HCT116 (cell line): Measurements from ENCODE around the gene TACC3. TPM values are rescaled to one million over a fixed set of nuclear protein-coding genes. Genes with fewer than 3 reads are reported as not detected.

Experiments
- ATAC-seq: fragments of 200-7000 bp; cut with Tn5 transposase; 2 replicates; pipeline ENCODE4 v1.9.1; 2020; ENCODE audit warnings: mild to moderate bottlenecking, moderate library complexity
- BruUV-seq: library from RNA; stranded (reverse); fragments of 400-500 nt; replicated peaks from 2 replicates; lab custom pipeline; 2021; lab: Mats Ljungman, UMichigan
- CTCF ChIA-PET: fragments of 300-600 bp; sonication (Branson Sonifier 250); formaldehyde crosslinking; loops from one replicate; lab custom pipeline; 2021; ENCODE audit warnings: antibody characterized with exemption; lab: Charles Lee
- POLR2A ChIA-PET: fragments of 300-600, 350-600 bp; sonication (Branson Sonifier 250); formaldehyde crosslinking; loops from one replicate; lab custom pipeline; 2021; ENCODE audit warnings: antibody characterized with exemption; lab: Charles Lee
- RAD21 ChIA-PET, 2 experiments: fragments of 300-600 bp; sonication (Branson Sonifier 250); formaldehyde crosslinking; loops; one replicate each; lab custom pipeline; 2023; ENCODE audit warnings: low total read pairs in 2 of 2; ENCODE audit not compliant: uncharacterized antibody in 2 of 2, unreplicated experiment in 2 of 2, low non-redundant PET in 1 of 2; lab: Charles Lee
- DNase-seq: peaks from one replicate; pipeline ENCODE4 v3.0.0-alpha.2; 2010; ENCODE audit warnings: low read depth, low spot score
- H2AFZ ChIP-seq: fragments of 200-600 bp; shearing (Covaris generic), sonication (generic); 2 replicates; pipeline ENCODE4 v1.6.1; 2017; ENCODE audit warnings: low read depth, mixed run types, mixed read lengths, antibody characterized with exemption, low read length; ENCODE audit not compliant: poor library complexity, severe bottlenecking
- H3K27ac ChIP-seq: 2 replicates; pipeline ENCODE4 v1.5.1; 2012; ENCODE audit warnings: low read depth, low read length
- H3K27me3 ChIP-seq: fragments of 200-600 bp; sonication (generic); 2 replicates; pipeline ENCODE4 v1.6.1; 2016; ENCODE audit warnings: mixed run types, low read length, mixed read lengths; ENCODE audit not compliant: insufficient read depth
- H3K36me3 ChIP-seq, 2 experiments: fragments of 200-500 bp in 1 of 2; fragments of 200-600 bp in 1 of 2; sonication (Bioruptor generic) in 1 of 2; sonication (generic) in 1 of 2; 2 replicates each; pipeline versions ENCODE4 v1.5.1 to v1.6.1; 2014 to 2016; ENCODE audit warnings: low read length in 2 of 2, inconsistent platforms in 1 of 2, mixed read lengths in 1 of 2, mixed run types in 1 of 2; ENCODE audit not compliant: insufficient read depth in 2 of 2, control insufficient read depth in 1 of 2
- H3K4me1 ChIP-seq, 2 experiments: fragments of 200-600 bp in 1 of 2; sonication (generic) in 1 of 2; 2 replicates each; pipeline versions ENCODE4 v1.5.1 to v1.6.1; 2012 to 2017; ENCODE audit warnings: low read length in 2 of 2, inconsistent platforms in 1 of 2, mild to moderate bottlenecking in 1 of 2, mixed read lengths in 1 of 2, mixed run types in 1 of 2, moderate library complexity in 1 of 2; ENCODE audit not compliant: insufficient read depth in 2 of 2, control insufficient read depth in 1 of 2
- H3K4me2 ChIP-seq: fragments of 200-600 bp; sonication (generic); 2 replicates; pipeline ENCODE4 v1.6.1; 2017; ENCODE audit warnings: mixed run types, low read length, mixed read lengths
- H3K4me3 ChIP-seq, 2 experiments: fragments of 200-600 bp in 1 of 2; sonication (generic) in 1 of 2; replicated peaks in 1 of 2; 2 replicates each; pipeline ENCODE4 v1.5.1; 2011 to 2016; ENCODE audit warnings: low read length in 2 of 2, control low read depth in 1 of 2, low read depth in 1 of 2, mild to moderate bottlenecking in 1 of 2, mixed read lengths in 1 of 2, mixed run types in 1 of 2
- H3K79me2 ChIP-seq: fragments of 200-600 bp; sonication (generic); 2 replicates; pipeline ENCODE4 v1.6.1; 2017; ENCODE audit warnings: mild to moderate bottlenecking, mixed run types, low read length, moderate library complexity, mixed read lengths; ENCODE audit not compliant: insufficient read depth
- H3K9ac ChIP-seq: fragments of 200-600 bp; sonication (generic); 2 replicates; pipeline ENCODE4 v1.6.1; 2016; ENCODE audit warnings: low read length, mixed read lengths
- H3K9me2 ChIP-seq: fragments of 200-600 bp; sonication (generic), shearing (Covaris generic); 2 replicates; pipeline ENCODE4 v1.6.1; 2017; ENCODE audit warnings: mixed run types, mild to moderate bottlenecking, moderate library complexity; ENCODE audit not compliant: insufficient read depth
- H3K9me3 ChIP-seq, 2 experiments: fragments of 200-500 bp in 1 of 2; fragments of 200-600 bp in 1 of 2; sonication (Bioruptor generic) in 1 of 2; sonication (generic) in 1 of 2; 2 replicates each; pipeline ENCODE4 v1.6.1; 2014 to 2017; ENCODE audit warnings: low read length in 2 of 2, mixed read lengths in 2 of 2, inconsistent platforms in 1 of 2, low read depth in 1 of 2, mild to moderate bottlenecking in 1 of 2, mixed run types in 1 of 2, moderate library complexity in 1 of 2; ENCODE audit not compliant: control insufficient read depth in 1 of 2, insufficient read depth in 1 of 2
- H4K20me1 ChIP-seq: fragments of 200-600 bp; sonication (generic), shearing (Covaris generic); 2 replicates; pipeline ENCODE4 v1.6.1; 2017; ENCODE audit warnings: mixed run types, mild to moderate bottlenecking, moderate library complexity; ENCODE audit not compliant: insufficient read depth
- ATF3 ChIP-seq: IDR thresholded peaks from 2 replicates; pipeline ENCODE4 v1.6.1; 2012
- CBX3 ChIP-seq: IDR thresholded peaks from 2 replicates; pipeline ENCODE4 v1.6.1; 2012; ENCODE audit warnings: low read depth
- CEBPB ChIP-seq: IDR thresholded peaks from 2 replicates; pipeline ENCODE4 v1.6.1; 2012; ENCODE audit warnings: low read depth
- EGR1 ChIP-seq: IDR thresholded peaks from 2 replicates; pipeline ENCODE4 v1.6.1; 2012; ENCODE audit warnings: low read depth
- EZH2 ChIP-seq: fragments of 200-600 bp; sonication (generic); IDR thresholded peaks from 2 replicates; pipeline ENCODE4 v1.6.1; 2017; ENCODE audit warnings: antibody characterized with exemption, mixed run types
- JUND ChIP-seq: IDR thresholded peaks from 2 replicates; pipeline ENCODE4 v1.6.1; 2012
- MAX ChIP-seq: IDR thresholded peaks from 2 replicates; pipeline ENCODE4 v1.6.1; 2012
- RAD21 ChIP-seq: IDR thresholded peaks from 2 replicates; pipeline ENCODE4 v1.6.1; 2012; ENCODE audit warnings: low read depth, mild to moderate bottlenecking
- REST ChIP-seq: IDR thresholded peaks from 2 replicates; pipeline ENCODE4 v1.6.1; 2012; ENCODE audit warnings: low read depth
- SRF ChIP-seq: IDR thresholded peaks from 2 replicates; pipeline ENCODE4 v1.6.1; 2012; ENCODE audit warnings: low read depth
- TCF7L2 ChIP-seq: IDR thresholded peaks from 2 replicates; pipeline ENCODE4 v1.7.0; 2011; ENCODE audit warnings: borderline replicate concordance, inconsistent platforms; ENCODE audit not compliant: insufficient read depth, insufficient read length; ENCODE audit errors: extremely low read depth
- YY1 ChIP-seq: IDR thresholded peaks from 2 replicates; pipeline ENCODE4 v1.6.1; 2011; ENCODE audit warnings: low read length, low read depth, moderate library complexity, mild to moderate bottlenecking; ENCODE audit not compliant: insufficient replicate concordance; ENCODE audit errors: extremely low read depth
- ZBTB33 ChIP-seq: IDR thresholded peaks from 2 replicates; pipeline ENCODE4 v1.6.1; 2011; ENCODE audit warnings: mild to moderate bottlenecking, low read length, moderate library complexity; ENCODE audit not compliant: insufficient replicate concordance; ENCODE audit errors: extremely low read depth
- ZFX ChIP-seq: fragments of 450-650 bp; IDR thresholded peaks from 2 replicates; pipeline ENCODE4 v1.6.1; 2017
- intact Hi-C: fragments of 100-400 bp; cut with micrococcal nuclease; formaldehyde crosslinking; loops from 2 replicates; pipeline ENCODE4 v1.10.0; 2022
- total RNA-seq: library from RNA; stranded (reverse); gene quantifications from one replicate; pipeline ENCODE4 v1.2.1, GENCODE V29; 2021; ENCODE audit not compliant: unreplicated experiment

The TACC3 gene
- total RNA-seq, 1 experiment from 2014 or later = 106 TPM

GRCh38 chr4:1723131-1723801 lies 1.9 kb downstream of the TACC3 start:
- DNase-seq (no peak), ATAC-seq (no peak)
- H3K36me3 ChIP-seq = peaks cover 8 to 52% of the 10 kb centered on the region in 2 experiments; a peak in 2 of 4 replicates
- intact Hi-C loops = no loop called here
- RAD21 ChIA-PET = no interaction called here
- POLR2A ChIA-PET = interaction anchor here (1.0 kb wide), 1 partner anchor 11 kb away, joined by 3 read pairs; the partner anchor contains the start of gene SLBP
- no peaks in the 10 kb centered on the region for H3K27me3 ChIP-seq
- H3K9me2 ChIP-seq = no peaks in the 10 kb centered on the region
- CTCF ChIA-PET = interaction anchor here (2.7 to 4.6 kb wide), 2 partner anchors 30 kb away, joined by 15 to 26 read pairs; no protein-coding TSS in a partner anchor
- H3K4me2 ChIP-seq = peak overlapping the region; percentile 94
- no peak overlapping the region for H2AFZ ChIP-seq
- H4K20me1 ChIP-seq = no peaks in the 10 kb centered on the region; the same call in 1 of the 2 replicates
- TF ChIP-seq REST (no peak), EZH2 (no peak), EGR1 (no peak), CEBPB (no peak), CBX3 (no peak), TCF7L2 (no peak), YY1 (no peak), SRF (no peak), ATF3 (no peak), MAX (no peak), ZFX (no peak), RAD21 (no peak), JUND (no peak), ZBTB33 (no peak)
- BruUV-seq = TSS peak; percentile 32
- no peaks in the 10 kb centered on the region for H3K9me3 ChIP-seq
- H3K4me3 ChIP-seq = peak overlapping the region; percentile 94 to 96
- peak overlapping the region; percentile 98 for H3K9ac ChIP-seq
- H3K4me1 ChIP-seq = peaks cover 22 to 45% of the 10 kb centered on the region in 2 experiments
- H3K79me2 ChIP-seq = peaks cover 91% of the 10 kb centered on the region
- peak overlapping the region; percentile 87 for H3K27ac ChIP-seq
